Hematopoietic multipotent progenitor cell treated with erythropoietin and hydrocortisone succinate and interleukin-3 and kit ligand, for 4 days (in vitro differentiated cells): ENCODE data around the gene FBN1.

Source experiments
- DNase-seq: peaks from one replicate; pipeline ENCODE4 v3.0.0-alpha.2; 2015

FBN1 gene

DNA sequence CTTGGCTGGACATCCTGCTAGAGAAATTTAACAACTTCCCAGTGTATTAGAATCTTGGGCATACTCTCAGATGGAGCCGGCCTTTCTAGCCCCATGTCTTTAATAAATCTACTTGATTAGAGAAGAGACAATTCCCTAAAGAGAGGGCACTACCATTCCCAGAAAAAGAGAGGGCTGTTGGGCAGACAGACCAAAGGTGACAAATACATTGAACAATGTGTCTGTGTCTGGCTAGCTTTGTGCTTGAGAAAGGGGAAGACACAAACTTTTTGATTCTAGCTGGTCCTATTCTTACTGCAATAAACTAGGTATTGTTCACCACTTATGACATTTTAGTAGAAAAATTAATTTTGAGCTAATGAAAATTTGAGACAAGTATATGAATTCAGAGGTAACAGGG is 256.6 kb downstream of the FBN1 start:
- DNase-seq: no peak

DNA sequence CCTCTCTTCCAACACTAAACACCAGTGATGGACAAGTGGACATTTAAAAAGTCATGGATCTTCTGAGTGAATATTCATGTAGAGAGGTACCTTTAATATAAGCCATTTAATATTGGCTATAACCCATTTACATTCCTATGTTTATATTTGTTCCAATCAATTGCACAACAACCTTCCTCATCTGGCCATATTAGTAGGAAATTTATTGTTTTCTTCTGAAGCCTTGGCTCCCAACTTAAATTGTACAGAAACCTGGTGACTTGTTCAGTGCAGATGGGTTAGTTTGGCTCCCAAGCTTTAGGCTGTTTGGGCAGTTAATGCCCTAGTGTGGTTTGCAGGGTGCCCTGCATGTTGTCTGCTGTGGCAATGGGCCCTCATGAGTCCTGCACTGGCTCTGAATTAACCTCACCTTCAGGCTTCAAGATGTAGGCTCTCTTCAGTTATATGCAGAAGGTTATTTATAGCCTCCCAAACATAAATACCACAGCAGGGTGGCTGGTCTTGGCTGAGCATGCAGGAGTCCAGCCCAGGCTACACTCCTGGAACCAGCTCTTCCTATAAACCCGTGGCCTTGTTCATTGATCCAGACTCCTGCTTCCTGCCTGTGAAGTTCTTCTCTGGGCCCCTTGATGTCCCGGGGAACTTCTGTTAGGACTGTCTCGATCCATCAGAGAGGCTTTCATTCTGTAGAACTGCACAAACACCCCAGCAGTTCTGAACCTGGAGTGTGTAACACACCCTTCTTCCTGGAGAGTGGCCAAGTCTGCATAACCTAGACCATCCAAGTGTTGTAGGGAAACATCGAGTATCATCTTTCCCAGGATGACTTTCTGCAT is 257.3 kb downstream of the FBN1 start:
- DNase-seq: no peak

DNA sequence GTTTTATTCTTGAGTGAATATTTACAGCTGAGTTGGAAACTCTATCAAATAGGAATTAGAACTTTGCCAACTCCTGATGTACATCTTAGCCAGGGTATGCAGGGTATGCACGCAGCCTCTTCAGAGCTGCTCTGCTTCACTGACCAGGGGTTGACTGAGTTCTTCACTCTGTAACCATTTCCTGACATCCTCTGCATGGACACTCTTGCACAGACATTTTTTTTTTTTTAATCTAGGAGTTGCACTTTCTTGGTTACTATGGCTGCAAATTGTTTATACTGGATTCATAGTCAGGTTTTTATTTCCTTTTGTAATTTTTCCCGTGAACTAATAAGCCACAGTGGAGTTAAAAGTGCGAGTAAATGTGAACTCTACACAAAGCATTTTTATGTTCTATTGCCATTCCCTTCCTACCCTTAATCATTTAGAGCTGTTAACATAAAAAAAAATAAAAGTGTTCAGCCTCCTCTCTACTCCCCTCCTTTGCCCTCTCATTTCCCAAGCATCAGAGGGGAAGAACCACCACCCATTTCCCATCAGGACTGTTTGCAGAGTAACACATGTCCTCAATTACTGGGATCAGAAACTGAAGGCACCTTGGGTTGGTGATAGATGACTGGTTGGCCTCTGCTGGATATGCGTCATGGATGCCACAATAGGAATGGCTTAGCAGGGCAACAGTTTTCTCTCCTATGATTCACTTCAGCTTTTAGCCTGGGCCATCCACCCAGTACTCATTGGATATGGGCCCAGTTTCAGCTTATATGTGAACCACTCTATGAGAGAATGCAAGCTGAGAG is 260.3 kb downstream of the FBN1 start:
- DNase-seq: no peak

DNA sequence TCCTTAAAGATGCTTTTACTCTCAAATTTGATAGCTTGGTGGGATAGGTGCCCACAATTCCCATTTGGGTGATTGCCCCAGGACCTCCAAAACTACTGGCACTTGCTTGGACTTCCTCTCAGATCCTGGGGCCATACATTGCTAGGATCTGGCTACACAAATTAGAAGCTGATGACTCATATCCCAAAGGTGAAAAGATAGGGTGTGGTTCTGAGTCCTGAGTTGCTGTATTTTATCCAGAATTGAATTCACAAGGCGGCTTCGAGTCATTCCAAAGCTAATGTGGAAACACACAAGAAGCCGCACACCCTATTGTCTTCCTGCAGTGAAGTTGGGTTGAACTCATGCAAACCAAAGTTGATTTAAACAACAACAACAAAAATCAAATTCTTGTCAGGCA is 260.9 kb downstream of the FBN1 start:
- no peak for DNase-seq

DNA sequence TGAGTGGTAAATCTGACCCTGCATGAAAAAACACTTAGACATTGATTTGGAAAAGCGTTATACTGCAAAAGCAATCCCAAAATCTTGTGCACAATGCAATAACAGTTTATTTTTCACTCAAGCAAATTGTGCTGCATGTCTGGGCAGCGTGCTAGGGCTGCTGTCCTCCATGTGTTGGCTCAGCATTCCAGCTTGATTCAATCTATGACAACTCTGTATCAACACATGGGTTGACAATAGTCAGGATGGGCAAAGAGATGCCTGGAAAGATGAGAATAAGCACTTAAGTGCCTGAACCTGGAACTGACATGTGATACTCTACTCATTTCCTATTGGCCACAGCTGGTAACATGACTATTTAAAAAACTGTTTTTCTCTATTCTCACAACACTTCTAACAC is 262.5 kb downstream of the FBN1 start:
- no peak for DNase-seq

DNA sequence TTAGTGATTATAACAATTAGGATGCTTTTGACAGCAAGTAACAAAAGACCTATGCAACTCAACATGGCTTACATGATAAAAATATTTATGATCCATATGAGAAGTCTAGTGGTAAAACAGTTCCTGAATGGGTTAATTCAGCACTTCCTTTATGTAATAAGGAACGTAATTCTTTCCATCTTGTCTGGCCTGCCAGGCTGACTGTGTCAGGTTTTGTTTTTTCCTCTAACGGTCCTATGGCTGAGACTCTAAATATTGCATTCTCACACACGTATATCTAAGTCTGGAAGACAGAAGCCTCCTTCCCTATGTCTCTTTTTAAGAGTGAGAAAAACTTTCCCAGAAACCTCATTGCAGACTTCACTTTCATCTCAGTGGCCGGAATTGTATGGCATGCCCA is 263.6 kb downstream of the FBN1 start:
- DNase-seq: no peak

DNA sequence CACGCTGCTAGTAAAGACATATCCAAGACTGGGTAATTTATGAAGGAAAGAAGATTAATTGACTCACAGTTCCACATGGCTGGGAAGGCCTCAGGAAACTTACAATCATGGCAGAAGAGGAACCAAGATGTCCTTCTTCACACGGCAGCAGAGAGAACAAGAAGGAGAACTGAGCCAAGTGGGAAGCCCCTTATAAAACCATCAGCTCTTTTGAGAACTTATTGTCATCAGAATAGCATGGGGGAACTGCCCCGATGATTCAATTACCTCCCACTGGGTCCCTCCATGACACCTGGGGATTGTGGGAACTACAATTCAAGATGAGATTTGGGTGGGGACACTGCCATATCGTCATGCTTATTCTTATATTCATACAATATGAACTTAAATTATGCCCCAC is 265.3 kb downstream of the FBN1 start:
- no peak for DNase-seq

- no peak for DNase-seq
Measured at GRCh38 chr15:48375767-48376166, 269.7 kb downstream of the FBN1 start.

GRCh38 chr15:48374472-48374871 is 271.0 kb downstream of the FBN1 start:
- no peak for DNase-seq

GRCh38 chr15:48373821-48374451 is 271.6 kb downstream of the FBN1 start:
- DNase-seq: peak; percentile 11

GRCh38 chr15:48371961-48372360 is 273.5 kb downstream of the FBN1 start:
- DNase-seq: no peak

DNA sequence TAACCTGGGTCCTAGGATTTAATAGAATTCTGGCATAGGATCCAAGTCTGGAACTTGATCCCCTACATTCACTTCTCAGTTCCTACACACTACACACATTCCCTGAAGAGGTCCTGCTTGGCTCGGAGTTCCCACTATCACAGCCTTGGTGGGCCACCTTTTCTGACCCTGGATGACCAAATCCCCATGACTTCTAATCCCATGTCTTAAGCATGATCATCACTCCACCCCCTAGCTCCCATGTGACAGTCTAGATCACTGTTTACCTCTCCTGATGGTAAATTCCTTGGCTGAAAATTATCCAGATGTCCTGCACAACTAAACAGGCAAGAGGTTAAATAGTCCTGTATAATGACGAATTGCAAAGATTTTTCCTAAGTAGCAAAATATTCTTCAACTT is 274.0 kb downstream of the FBN1 start:
- DNase-seq: no peak

GRCh38 chr15:48370460-48370859 is 275.0 kb downstream of the FBN1 start:
- no peak for DNase-seq

DNA sequence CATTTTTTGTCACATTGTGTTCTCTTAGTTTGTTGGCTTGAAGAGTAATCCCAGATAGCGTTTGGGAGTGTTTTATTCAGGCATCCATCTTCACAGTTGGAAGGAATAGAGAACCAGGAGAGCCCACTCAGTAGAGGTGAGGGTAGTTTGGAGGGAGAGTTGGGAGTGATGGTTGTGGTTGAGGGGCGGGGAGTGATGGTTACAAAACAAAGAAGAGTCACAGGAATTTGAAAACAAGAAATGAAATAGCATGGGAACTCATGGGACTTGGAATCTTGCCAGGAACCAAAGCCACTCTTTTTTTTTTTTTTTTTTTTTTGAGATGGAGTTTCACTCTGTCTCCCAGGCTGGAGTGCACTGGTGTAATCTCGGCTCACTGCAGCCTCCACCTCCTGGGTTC is 278.0 kb downstream of the FBN1 start:
- DNase-seq: no peak

DNA sequence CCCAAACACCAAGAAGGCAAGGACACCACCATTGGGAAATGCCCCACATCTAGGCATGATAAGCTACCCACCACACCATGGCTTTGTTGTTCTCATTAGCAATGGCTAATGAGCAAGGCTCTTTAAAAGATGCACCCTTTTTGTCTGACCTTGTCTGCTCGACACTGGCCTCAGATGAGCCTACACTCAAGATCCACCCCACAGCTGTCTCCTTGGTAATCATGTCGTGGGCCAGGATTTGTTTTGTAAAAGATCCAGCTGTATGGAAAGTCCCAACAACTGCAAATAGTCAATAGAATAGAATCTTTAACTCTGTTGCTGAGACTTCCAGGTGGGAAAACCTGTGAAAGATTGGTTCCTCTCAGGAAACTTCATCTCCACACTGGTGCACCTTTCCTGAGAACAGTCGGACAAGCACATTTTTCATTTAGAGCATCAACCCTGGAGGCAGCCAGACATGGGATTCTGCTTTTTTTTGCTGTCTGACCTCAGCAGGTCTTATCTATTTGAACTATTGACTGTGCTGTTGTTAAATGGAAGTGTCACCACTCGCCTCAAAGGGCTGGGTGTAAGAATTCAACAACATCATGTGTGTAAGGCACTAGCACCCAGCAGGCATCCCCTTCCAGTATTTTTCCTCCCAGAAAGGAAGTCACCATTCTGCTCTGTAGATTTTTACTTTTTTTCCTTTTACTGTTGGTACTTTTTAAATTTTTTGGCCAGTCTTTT is 278.8 kb downstream of the FBN1 start:
- no peak for DNase-seq

DNA sequence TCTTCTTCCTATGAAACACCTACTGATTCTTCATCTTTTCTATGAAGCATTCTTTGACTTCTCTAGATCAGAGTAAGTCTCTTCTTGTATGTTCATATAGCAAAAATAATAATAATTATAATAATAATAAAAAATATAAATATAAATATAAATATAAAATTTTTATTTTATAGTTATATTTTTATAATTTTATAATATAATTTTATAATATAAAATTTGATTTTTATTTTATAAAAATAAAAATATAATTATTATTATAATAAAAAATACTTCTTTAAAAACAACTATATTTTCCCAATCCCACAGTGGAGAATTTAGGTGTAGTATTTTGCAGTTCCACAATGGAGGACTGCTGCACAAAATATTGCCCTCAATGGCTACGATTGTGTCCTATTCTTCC is 279.9 kb downstream of the FBN1 start:
- DNase-seq: no peak

GRCh38 chr15:48363474-48363873 is 282.0 kb downstream of the FBN1 start:
- no peak for DNase-seq

DNA sequence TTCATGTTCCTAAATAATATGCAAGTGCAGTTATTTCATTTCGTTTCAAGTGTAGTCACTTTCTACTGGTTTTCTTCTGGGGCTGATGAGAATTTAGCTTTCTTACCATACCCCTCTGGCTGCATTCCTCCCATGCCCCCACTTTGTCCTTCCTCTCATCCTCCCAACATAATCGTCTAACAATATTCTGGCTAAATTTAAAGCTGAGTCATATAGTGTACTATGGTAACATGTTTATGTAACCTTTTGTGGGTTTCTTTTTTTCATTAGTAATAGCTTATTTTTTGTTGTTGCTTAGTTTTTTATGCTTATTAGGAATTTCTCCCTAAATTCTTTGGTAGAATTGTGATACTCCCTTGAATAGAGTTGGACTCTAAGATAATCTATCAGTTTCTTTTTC is 283.8 kb downstream of the FBN1 start:
- no peak for DNase-seq

DNA sequence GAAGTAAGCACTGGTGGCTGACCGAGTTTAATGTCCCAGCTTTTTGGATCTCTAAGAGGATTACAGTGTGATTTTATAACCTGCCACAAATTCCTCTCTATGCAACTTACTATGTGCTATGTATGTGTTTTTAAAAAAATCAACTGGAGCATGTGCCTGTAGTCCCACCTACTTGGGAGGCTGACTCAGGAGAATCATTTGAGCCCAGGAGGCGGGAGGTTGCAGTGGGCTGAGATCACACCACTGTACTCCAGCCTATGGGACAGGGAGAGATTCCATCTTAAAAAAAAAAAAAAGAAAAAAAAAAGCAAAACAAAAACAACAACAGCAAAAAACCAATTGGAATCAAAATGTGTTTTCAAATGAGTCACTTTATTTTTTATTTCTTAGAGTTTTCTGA is 284.7 kb downstream of the FBN1 start:
- peak; percentile 40 for DNase-seq
